GM18526 (cell line): Measurements from ENCODE around the gene NR2E3.

Experiments
- POLR2A ChIP-seq: IDR thresholded peaks from 3 replicates; pipeline ENCODE4 v1.6.1; 2011; ENCODE audit not compliant: insufficient read length; ENCODE audit errors: extremely low read depth

The NR2E3 gene

GRCh38 chr15:71806452-71806931 is 3.9 kb upstream of the NR2E3 start:
- TF ChIP-seq POLR2A = no peak

GRCh38 chr15:71807125-71807629 is 3.2 kb upstream of the NR2E3 start:
- no peak for TF ChIP-seq POLR2A

- no peak for TF ChIP-seq POLR2A
These were observed 2.7 kb upstream of the NR2E3 start for GRCh38 chr15:71807691-71808091.

- TF ChIP-seq POLR2A = no peak
These were observed 1.9 kb upstream of the NR2E3 start for GRCh38 chr15:71808311-71809020.

GRCh38 chr15:71809346-71809745 is 1.0 kb upstream of the NR2E3 start:
- no peak for TF ChIP-seq POLR2A

- no peak for TF ChIP-seq POLR2A
These were observed 832 bp downstream of the NR2E3 start for GRCh38 chr15:71811036-71811736.

- no peak for TF ChIP-seq POLR2A
These were observed 1.7 kb downstream of the NR2E3 start for GRCh38 chr15:71811752-71812735.

- no peak for TF ChIP-seq POLR2A
These were observed 2.8 kb downstream of the NR2E3 start for GRCh38 chr15:71812966-71813722.

- TF ChIP-seq POLR2A = no peak
These were observed 3.5 kb downstream of the NR2E3 start for GRCh38 chr15:71813723-71814470.

GRCh38 chr15:71815301-71815700 is 4.9 kb downstream of the NR2E3 start:
- no peak for TF ChIP-seq POLR2A

GRCh38 chr15:71817351-71817750 is 7.0 kb downstream of the NR2E3 start:
- TF ChIP-seq POLR2A = no peak

GRCh38 chr15:71820127-71820526 is 9.8 kb downstream of the NR2E3 start:
- TF ChIP-seq POLR2A = no peak

- no peak for TF ChIP-seq POLR2A
These were observed 11.3 kb downstream of the NR2E3 start for GRCh38 chr15:71821547-71822129.
